Right lobe of liver (tissue), 4 donors: ENCODE measurements around the gene C12orf42.

ENCODE experiments used
- CTCF ChIP-seq, 4 donors: fragments of 200-600 bp in 3 of 4; fragments of 450-650 bp in 1 of 4; IDR thresholded peaks; one replicate each; pipeline versions ENCODE4 v1.5.1 to v1.8.0; 2016 to 2022; ENCODE audit warnings: antibody characterized with exemption in 4 of 4, mild to moderate bottlenecking in 2 of 4
- POLR2A ChIP-seq: fragments of 450-650 bp; IDR thresholded peaks from one replicate; pipeline ENCODE4 v1.6.1; 2017; ENCODE audit warnings: antibody characterized with exemption, mild to moderate bottlenecking
- donor health status: DM: no; HTN: no; CAD: no.
- donor health status: DM: no; HTN: no; CAD: no.
- donor health status: DM: no; HTN: yes; CAD: no.

GRCh38 chr12:103462675-103463074 is 33.1 kb downstream of the C12orf42 start:
- TF ChIP-seq CTCF (IDR thresholded peaks at IDR 0.05) (no peak), POLR2A (no peak)
